CD8-positive, alpha-beta memory T cell (primary cell): ENCODE data around the gene TMEM181. TPM values are rescaled to one million over a fixed set of nuclear protein-coding genes. Genes with fewer than 3 reads are reported as not detected.
A peak's percentile ranks its signal among the peaks of the same experiment; 100 is the strongest.
"Not testable (repeated sequence)": the region's sequence is repeated elsewhere in the genome, so short reads cannot be mapped to it uniquely, and the experiment has no call there.

Experiments
- CTCF ChIA-PET: fragments of 350-600 bp; sonication (Branson Sonifier 250); formaldehyde crosslinking; loops from one replicate; lab custom pipeline; 2021; ENCODE audit warnings: antibody characterized with exemption; lab: Charles Lee
- POLR2A ChIA-PET: fragments of 350-600 bp; sonication (Branson Sonifier 250); formaldehyde crosslinking; loops from one replicate; lab custom pipeline; 2021; ENCODE audit warnings: antibody characterized with exemption; lab: Charles Lee
- DNase-seq, 5 donors: peaks; one replicate each; pipeline versions ENCODE4 v3.0.0 to v3.0.0-alpha.2; 2020 to 2022; ENCODE audit warnings: mixed read lengths in 1 of 5
- H3K27ac ChIP-seq: one replicate; pipeline ENCODE4 v1.7.0; 2013; ENCODE audit warnings: low read depth, mild to moderate bottlenecking, low read length, moderate library complexity
- H3K27me3 ChIP-seq: 2 replicates; pipeline ENCODE4 v1.7.0; 2013; ENCODE audit warnings: low read length, mild to moderate bottlenecking; ENCODE audit not compliant: insufficient read depth, poor library complexity, severe bottlenecking
- H3K36me3 ChIP-seq: 2 replicates; pipeline ENCODE4 v1.7.0; 2013; ENCODE audit warnings: mild to moderate bottlenecking, low read length, moderate library complexity; ENCODE audit not compliant: insufficient read depth
- H3K4me1 ChIP-seq: 2 replicates; pipeline ENCODE4 v1.7.0; 2013; ENCODE audit warnings: mild to moderate bottlenecking, low read length, moderate library complexity; ENCODE audit not compliant: insufficient read depth
- H3K4me3 ChIP-seq: 2 replicates; pipeline ENCODE4 v1.7.0; 2013; ENCODE audit warnings: mild to moderate bottlenecking, low read length
- H3K9me3 ChIP-seq: 2 replicates; pipeline ENCODE4 v1.7.0; 2013; ENCODE audit warnings: mild to moderate bottlenecking, low read length
- H3K27ac Mint-ChIP-seq, 8 donors: one replicate each; pipeline ENCODE4 v1.8.0; 2020 to 2021; ENCODE audit warnings: mixed read lengths in 8 of 8, mild to moderate bottlenecking in 6 of 8, inconsistent platforms in 3 of 8, moderate library complexity in 3 of 8
- H3K27me3 Mint-ChIP-seq, 2 donors: one replicate each; pipeline ENCODE4 v1.8.0; 2020 to 2021; ENCODE audit warnings: mixed read lengths in 2 of 2, mild to moderate bottlenecking in 1 of 2, moderate library complexity in 1 of 2
- H3K36me3 Mint-ChIP-seq, 3 donors: one replicate each; pipeline ENCODE4 v1.8.0; 2020 to 2021; ENCODE audit warnings: mixed read lengths in 3 of 3, inconsistent platforms in 1 of 3, mild to moderate bottlenecking in 1 of 3
- H3K4me1 Mint-ChIP-seq, 3 donors: one replicate each; pipeline ENCODE4 v1.8.0; 2020 to 2021; ENCODE audit warnings: mixed read lengths in 3 of 3, inconsistent platforms in 1 of 3, mild to moderate bottlenecking in 1 of 3
- H3K4me3 Mint-ChIP-seq, 7 donors: one replicate each; pipeline ENCODE4 v1.8.0; 2020 to 2021; ENCODE audit warnings: mixed read lengths in 7 of 7, mild to moderate bottlenecking in 6 of 7, moderate library complexity in 4 of 7, inconsistent platforms in 2 of 7
- H3K9me3 Mint-ChIP-seq, 5 donors: one replicate each; pipeline ENCODE4 v1.8.0; 2020 to 2022; ENCODE audit warnings: mixed read lengths in 5 of 5, mild to moderate bottlenecking in 3 of 5, moderate library complexity in 2 of 5, inconsistent platforms in 1 of 5
- polyA plus RNA-seq: library from polyadenylated mRNA; unstranded; fragments of 300-500 nt; fragmentation: Illumina TruSeq; gene quantifications from one replicate; pipeline ENCODE4 v1.2.3, GENCODE V29; 2021
- total RNA-seq, 2 experiments: library from RNA; stranded (reverse); gene quantifications; one replicate each; pipeline ENCODE4 v1.2.3, GENCODE V29; 2021

Gene TMEM181
- total and polyA plus RNA-seq, 3 experiments from 2014 or later: 11.2 to 16.6 (median 16.0) TPM

DNA sequence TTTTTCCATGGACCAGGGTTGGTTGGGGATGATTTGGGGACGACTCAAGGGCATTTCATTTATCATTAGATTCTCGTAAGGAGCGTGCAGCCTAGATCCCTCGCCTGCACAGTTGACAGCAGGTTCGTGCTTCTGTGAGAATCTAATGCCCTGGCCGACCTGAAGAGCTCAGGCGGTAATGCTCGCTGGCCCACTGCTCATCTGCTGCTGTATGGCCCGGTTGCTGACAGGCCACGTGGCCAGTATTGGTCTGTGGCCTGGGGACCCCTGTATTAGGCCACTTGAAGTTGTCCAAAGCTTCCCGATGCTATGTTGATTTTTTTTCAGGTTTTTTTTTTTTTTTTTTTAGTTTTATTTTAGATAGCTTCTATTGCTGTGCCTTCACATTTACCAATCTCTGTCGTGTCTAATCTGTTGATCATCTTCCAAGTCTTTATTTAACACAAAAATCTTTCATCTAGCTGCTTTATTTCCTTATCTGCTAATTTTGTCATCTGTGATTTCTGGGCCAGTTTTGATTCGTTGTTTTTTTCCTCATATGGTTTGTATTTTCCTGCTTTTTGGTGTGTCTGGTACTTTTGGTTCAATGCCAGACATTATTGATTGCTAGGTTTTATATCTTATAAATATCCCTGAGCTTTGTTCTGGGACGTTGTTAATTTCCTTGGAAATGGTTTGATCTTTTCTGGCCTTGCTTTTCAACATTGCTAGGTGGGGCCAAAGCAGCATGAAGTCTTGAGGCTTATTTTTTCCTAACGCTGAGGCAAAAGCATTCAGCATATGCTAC lies 43.6 kb downstream of the TMEM181 start:
- H3K27me3 ChIP-seq: no peaks in the 10 kb centered on the region
- H3K4me3 ChIP-seq: no peak overlapping the region
- H3K9me3 Mint-ChIP-seq: no peaks in the 10 kb centered on the region
- DNase-seq: no peak
- ChIA-PET POLR2A (no interaction called here), CTCF (interaction anchor here (1.1 to 4.0 kb wide), 3 partner anchors 8 to 389 kb away, joined by 4 to 12 read pairs (median 7); no protein-coding TSS in a partner anchor)
- H3K27ac Mint-ChIP-seq: peak overlapping the region in 5 of 8 donors; percentile 34 to 78 (median 38)
- no peak overlapping the region for H3K4me3 Mint-ChIP-seq
- no peaks in the 10 kb centered on the region for H3K4me1 ChIP-seq
- H3K36me3 Mint-ChIP-seq: peaks cover 0 to 83% (median 13%) of the 10 kb centered on the region in 3 donors
- H3K27me3 Mint-ChIP-seq: no peaks in the 10 kb centered on the region
- H3K36me3 ChIP-seq: peaks cover 34% of the 10 kb centered on the region
- no peak overlapping the region for H3K27ac ChIP-seq
- H3K9me3 ChIP-seq: no peaks in the 10 kb centered on the region
- H3K4me1 Mint-ChIP-seq: peaks cover 12 to 22% (median 16%) of the 10 kb centered on the region in 3 donors

DNA sequence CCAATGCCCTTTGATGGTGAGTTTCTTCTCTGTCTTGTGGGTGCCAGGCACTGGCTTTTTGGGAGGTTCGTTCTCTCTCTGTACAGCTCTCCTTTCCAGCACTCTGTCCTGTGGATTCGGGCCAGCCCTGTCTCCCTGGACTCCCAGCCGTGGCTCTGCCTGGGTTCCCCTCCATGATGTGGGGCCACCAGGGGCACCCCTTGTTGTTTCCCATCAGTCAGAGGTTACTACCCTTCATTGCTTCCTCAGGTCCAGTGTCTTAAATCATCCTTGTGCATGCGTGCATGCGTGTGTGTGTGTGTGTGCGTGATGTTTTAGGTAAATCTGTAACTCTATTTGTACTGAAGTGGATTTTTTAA lies 44.1 kb downstream of the TMEM181 start:
- H3K4me3 ChIP-seq: no peak overlapping the region
- H3K27me3 ChIP-seq: no peaks in the 10 kb centered on the region
- ChIA-PET CTCF (interaction anchor here (1.1 to 4.0 kb wide), 3 partner anchors 9 to 390 kb away, joined by 4 to 12 read pairs (median 7); no protein-coding TSS in a partner anchor), POLR2A (no interaction called here)
- H3K4me1 ChIP-seq: no peaks in the 10 kb centered on the region
- H3K27ac ChIP-seq: no peak overlapping the region
- Mint-ChIP-seq H3K4me1 (peaks cover 12 to 22% (median 16%) of the 10 kb centered on the region in 3 donors), H3K9me3 (no peaks in the 10 kb centered on the region), H3K36me3 (peaks cover 0 to 83% (median 14%) of the 10 kb centered on the region in 3 donors), H3K27me3 (no peaks in the 10 kb centered on the region), H3K27ac (peak overlapping the region in 5 of 8 donors; percentile 3 to 68 (median 36)), H3K4me3 (no peak overlapping the region)
- no peaks in the 10 kb centered on the region for H3K9me3 ChIP-seq
- DNase-seq: no peak
- H3K36me3 ChIP-seq: peaks cover 39% of the 10 kb centered on the region

DNA sequence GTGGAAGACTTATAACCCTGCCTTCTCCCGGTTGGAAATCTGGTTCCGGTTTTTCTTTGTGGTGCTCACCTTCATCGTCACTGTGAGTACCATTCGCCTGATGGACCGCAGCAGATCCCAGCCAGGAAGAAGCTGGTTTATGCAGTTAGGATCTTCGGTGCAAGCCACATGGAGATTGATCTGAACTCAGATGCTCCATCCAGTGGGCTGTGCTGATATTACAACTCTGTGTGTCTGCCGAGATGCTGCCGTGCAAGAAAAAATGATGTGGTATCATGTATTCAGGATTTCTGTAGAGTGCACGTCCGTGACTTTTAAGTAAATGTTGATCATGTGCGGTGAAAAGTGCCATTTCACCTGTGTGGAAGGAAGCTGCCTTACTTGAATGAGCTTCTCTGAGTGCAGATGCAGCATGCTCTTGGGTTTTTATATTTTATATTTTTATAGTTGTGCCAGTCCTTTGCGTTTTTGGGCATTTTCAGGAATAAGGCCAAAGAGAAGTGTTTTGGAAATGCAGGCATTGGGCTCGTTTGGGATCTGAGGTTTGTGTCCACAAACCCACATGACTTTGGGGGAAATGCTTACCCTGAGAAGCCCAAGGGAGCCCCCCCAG lies 45.5 kb downstream of the TMEM181 start:
- H3K27ac Mint-ChIP-seq: peak overlapping the region in 4 of 8 donors; percentile 22 to 63 (median 52)
- ChIA-PET POLR2A (no interaction called here), CTCF (interaction anchor here (0.9 to 4.0 kb wide), 7 partner anchors 10 to 391 kb away, joined by 3 to 12 read pairs (median 3); no protein-coding TSS in a partner anchor)
- H3K27me3 Mint-ChIP-seq: no peaks in the 10 kb centered on the region
- Histone ChIP-seq H3K27me3 (no peaks in the 10 kb centered on the region), H3K4me1 (no peaks in the 10 kb centered on the region), H3K9me3 (no peaks in the 10 kb centered on the region), H3K4me3 (no peak overlapping the region), H3K36me3 (peaks cover 52% of the 10 kb centered on the region), H3K27ac (no peak overlapping the region)
- peak in 4 of 5 donors; percentile 11 to 41 (median 28) for DNase-seq
- no peak overlapping the region for H3K4me3 Mint-ChIP-seq
- H3K4me1 Mint-ChIP-seq: peaks cover 12 to 22% (median 16%) of the 10 kb centered on the region in 3 donors
- no peaks in the 10 kb centered on the region for H3K9me3 Mint-ChIP-seq
- peaks cover 0 to 87% (median 20%) of the 10 kb centered on the region in 3 donors for H3K36me3 Mint-ChIP-seq

DNA sequence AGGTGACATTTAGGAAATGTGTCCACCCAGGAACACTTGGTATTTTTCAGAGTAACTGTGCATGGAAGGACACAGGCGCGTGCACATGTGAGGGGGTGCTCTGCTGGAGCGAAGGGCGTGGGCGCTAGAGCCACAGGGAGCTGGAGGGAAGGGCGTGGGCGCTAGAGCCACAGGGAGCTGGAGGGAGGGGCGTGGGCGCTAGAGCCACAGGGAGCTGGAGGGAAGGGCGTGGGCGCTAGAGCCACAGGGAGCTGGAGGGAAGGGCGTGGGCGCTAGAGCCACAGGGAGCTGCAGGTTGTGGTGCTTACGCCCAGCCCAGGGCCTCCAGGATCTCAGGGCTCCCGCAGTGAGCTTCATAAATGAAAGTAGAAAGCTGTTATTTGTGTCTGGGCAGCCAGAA lies 46.1 kb downstream of the TMEM181 start:
- H3K27ac ChIP-seq, H3K9me3 Mint-ChIP-seq, H3K4me3 ChIP-seq, H3K27me3 ChIP-seq, POLR2A ChIA-PET, DNase-seq, H3K9me3 ChIP-seq, H3K4me3 Mint-ChIP-seq, H3K4me1 ChIP-seq, H3K27me3 Mint-ChIP-seq: not testable (repeated sequence)
- CTCF ChIA-PET: interaction anchor here (1.2 to 4.0 kb wide), 7 partner anchors 11 to 392 kb away, joined by 3 to 12 read pairs (median 3); no protein-coding TSS in a partner anchor
- Mint-ChIP-seq H3K36me3 (peaks cover 2 to 89% (median 20%) of the 10 kb centered on the region in 3 donors), H3K4me1 (peaks cover 12 to 22% (median 16%) of the 10 kb centered on the region in 3 donors), H3K27ac (peak overlapping the region in 2 of 8 donors; percentile 45 to 61)
- H3K36me3 ChIP-seq: peaks cover 58% of the 10 kb centered on the region

DNA sequence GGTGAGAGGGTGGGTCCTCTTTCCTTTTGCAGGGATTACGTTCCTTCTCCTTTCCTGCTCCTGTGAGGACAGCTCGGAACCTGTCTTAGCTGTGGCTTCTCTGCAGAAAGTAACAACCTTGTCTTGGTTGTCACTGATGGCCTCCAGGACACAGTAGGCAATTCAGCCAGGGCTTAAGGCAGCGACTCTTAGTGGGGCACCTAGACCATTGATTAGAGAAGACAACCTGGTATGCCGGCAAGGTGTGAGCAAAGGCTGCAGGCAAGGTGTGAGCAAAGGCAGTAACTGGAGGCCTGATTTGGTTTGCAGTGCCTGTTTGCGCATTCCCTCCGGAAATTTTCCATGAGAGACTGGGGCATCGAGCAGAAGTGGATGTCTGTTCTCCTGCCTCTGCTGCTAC lies 47.0 kb downstream of the TMEM181 start:
- peaks cover 7 to 93% (median 25%) of the 10 kb centered on the region in 3 donors for H3K36me3 Mint-ChIP-seq
- H3K36me3 ChIP-seq: peaks cover 62% of the 10 kb centered on the region
- peaks cover 15 to 21% (median 20%) of the 10 kb centered on the region in 3 donors for H3K4me1 Mint-ChIP-seq
- no peaks in the 10 kb centered on the region for H3K27me3 ChIP-seq
- peaks cover 0 to 3% of the 10 kb centered on the region in 2 donors for H3K27me3 Mint-ChIP-seq
- peak overlapping the region in 2 of 8 donors; percentile 17 to 36 for H3K27ac Mint-ChIP-seq
- H3K4me3 ChIP-seq: no peak overlapping the region
- no peaks in the 10 kb centered on the region for H3K4me1 ChIP-seq
- DNase-seq: no peak
- H3K9me3 ChIP-seq: no peaks in the 10 kb centered on the region
- H3K27ac ChIP-seq: no peak overlapping the region
- H3K4me3 Mint-ChIP-seq: no peak overlapping the region
- no peaks in the 10 kb centered on the region for H3K9me3 Mint-ChIP-seq
- ChIA-PET POLR2A (no interaction called here), CTCF (interaction anchor here (1.1 to 4.0 kb wide), 3 partner anchors 84 to 393 kb away, joined by 3 to 12 read pairs (median 5); no protein-coding TSS in a partner anchor)

DNA sequence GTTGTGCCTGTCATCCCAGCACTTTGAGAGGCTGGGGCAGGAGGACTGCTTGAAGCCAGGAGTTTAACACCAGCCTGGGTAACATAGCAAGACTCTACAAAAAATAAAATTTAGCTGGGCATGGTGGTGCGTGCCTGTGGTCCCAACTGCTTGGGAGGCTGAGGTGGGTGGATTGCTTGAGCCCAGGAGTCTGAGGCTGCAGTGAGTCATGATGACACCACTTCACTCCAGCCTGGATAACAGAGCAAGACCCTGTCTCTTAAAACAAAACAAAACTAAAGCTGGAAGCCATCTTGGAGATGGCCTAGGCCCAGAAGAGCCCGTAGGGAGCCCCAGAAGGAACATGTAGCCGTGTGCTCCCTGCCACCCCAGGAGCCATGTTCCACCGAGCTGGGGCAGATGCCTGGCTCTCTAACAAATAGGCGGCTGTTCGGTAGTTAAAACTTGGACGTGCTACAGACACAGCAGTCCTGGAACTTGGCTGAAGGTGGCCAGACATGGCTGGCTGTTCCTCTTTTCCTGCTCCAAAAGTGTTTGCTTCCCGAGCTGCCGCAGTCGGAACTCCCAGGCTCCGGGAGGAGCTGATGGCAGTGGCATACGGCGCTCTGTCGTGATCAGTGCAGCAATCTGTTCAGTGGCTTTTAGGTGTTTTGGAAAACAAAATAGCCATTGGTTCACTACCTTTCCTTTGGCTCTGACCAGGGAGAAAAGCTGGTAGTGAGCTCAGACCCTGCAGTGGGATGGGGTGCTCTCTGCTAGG lies 47.7 kb downstream of the TMEM181 start:
- Histone ChIP-seq H3K9me3 (no peaks in the 10 kb centered on the region), H3K4me3 (no peak overlapping the region), H3K27me3 (no peaks in the 10 kb centered on the region), H3K36me3 (peaks cover 66% of the 10 kb centered on the region), H3K4me1 (no peaks in the 10 kb centered on the region), H3K27ac (no peak overlapping the region)
- Mint-ChIP-seq H3K4me1 (peaks cover 15 to 21% (median 15%) of the 10 kb centered on the region in 3 donors), H3K9me3 (no peaks in the 10 kb centered on the region), H3K27me3 (peaks cover 0 to 3% of the 10 kb centered on the region in 2 donors), H3K4me3 (no peak overlapping the region), H3K27ac (no peak overlapping the region), H3K36me3 (peaks cover 7 to 93% (median 27%) of the 10 kb centered on the region in 3 donors)
- no peak for DNase-seq
- POLR2A ChIA-PET: no interaction called here
- CTCF ChIA-PET: interaction anchor here (1.0 to 1.2 kb wide), 3 partner anchors 14 to 386 kb away, joined by 3 to 5 read pairs (median 3); no protein-coding TSS in a partner anchor

DNA sequence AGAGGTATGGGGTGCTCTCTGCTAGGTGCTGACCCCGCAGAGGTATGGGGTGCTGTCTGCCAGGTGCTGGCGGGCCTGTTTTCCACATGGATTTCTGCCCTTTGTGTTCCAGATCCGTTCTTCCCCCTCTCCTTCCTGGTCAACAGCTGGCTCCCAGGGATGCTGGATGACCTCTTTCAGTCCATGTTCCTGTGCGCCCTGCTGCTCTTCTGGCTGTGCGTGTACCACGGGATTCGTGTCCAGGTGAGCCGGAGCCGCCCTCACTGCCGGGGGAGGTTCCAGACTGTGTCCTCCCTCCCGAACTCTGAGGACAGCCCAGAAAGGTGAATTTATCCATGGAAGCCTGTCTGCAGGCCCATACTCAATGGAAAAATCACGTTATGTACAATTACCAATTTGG lies 48.3 kb downstream of the TMEM181 start:
- Mint-ChIP-seq H3K4me3 (no peak overlapping the region), H3K27me3 (peaks cover 0 to 3% of the 10 kb centered on the region in 2 donors), H3K36me3 (peaks cover 7 to 93% (median 27%) of the 10 kb centered on the region in 3 donors), H3K27ac (peak overlapping the region in 1 of 8 donors; percentile 47), H3K4me1 (peaks cover 10 to 21% (median 15%) of the 10 kb centered on the region in 3 donors), H3K9me3 (no peaks in the 10 kb centered on the region)
- no peaks in the 10 kb centered on the region for H3K9me3 ChIP-seq
- H3K4me1 ChIP-seq: no peaks in the 10 kb centered on the region
- no peak overlapping the region for H3K27ac ChIP-seq
- CTCF ChIA-PET: interaction anchor here (1.0 to 1.1 kb wide), 2 partner anchors 13 to 83 kb away, joined by 3 to 5 read pairs; no protein-coding TSS in a partner anchor
- H3K36me3 ChIP-seq: peaks cover 66% of the 10 kb centered on the region
- DNase-seq: no peak
- POLR2A ChIA-PET: no interaction called here
- no peak overlapping the region for H3K4me3 ChIP-seq
- H3K27me3 ChIP-seq: no peaks in the 10 kb centered on the region
